22Rv1 (cell line): ENCODE data around the gene UBC.

ENCODE experiments used
- ZFX ChIP-seq: fragments of 450-650 bp; IDR thresholded peaks from 2 replicates; pipeline ENCODE4 v1.6.1; 2017; ENCODE audit warnings: antibody characterized with exemption, borderline replicate concordance
- TF ChIP-seq, protein P1 (sequence below): fragments of 450-650 bp; IDR thresholded peaks from 2 replicates; pipeline ENCODE4 v1.5.1; 2017; ENCODE audit warnings: mild to moderate bottlenecking

DNA sequence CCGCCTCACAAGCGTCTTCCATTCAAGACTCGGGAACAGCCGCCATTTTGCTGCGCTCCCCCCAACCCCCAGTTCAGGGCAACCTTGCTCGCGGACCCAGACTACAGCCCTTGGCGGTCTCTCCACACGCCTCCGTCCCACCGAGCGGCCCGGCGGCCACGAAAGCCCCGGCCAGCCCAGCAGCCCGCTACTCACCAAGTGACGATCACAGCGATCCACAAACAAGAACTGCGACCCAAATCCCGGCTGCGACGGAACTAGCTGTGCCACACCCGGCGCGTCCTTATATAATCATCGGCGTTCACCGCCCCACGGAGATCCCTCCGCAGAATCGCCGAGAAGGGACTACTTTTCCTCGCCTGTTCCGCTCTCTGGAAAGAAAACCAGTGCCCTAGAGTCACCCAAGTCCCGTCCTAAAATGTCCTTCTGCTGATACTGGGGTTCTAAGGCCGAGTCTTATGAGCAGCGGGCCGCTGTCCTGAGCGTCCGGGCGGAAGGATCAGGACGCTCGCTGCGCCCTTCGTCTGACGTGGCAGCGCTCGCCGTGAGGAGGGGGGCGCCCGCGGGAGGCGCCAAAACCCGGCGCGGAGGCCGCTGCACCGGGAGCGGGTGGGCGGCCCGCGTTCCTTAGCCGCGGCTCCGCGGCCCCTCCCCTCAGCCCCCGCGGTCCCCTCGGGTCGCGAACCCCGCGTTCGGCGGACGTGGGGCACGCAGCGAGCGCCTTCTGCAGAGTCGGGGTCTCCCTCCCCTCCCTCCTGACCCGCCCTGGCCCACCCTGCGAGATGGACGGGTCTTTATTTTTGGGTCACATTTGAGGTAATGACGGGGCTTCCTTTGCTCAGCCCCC lies at the start of gene UBC:
- TF ChIP-seq, protein P1, sequence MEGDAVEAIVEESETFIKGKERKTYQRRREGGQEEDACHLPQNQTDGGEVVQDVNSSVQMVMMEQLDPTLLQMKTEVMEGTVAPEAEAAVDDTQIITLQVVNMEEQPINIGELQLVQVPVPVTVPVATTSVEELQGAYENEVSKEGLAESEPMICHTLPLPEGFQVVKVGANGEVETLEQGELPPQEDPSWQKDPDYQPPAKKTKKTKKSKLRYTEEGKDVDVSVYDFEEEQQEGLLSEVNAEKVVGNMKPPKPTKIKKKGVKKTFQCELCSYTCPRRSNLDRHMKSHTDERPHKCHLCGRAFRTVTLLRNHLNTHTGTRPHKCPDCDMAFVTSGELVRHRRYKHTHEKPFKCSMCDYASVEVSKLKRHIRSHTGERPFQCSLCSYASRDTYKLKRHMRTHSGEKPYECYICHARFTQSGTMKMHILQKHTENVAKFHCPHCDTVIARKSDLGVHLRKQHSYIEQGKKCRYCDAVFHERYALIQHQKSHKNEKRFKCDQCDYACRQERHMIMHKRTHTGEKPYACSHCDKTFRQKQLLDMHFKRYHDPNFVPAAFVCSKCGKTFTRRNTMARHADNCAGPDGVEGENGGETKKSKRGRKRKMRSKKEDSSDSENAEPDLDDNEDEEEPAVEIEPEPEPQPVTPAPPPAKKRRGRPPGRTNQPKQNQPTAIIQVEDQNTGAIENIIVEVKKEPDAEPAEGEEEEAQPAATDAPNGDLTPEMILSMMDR = no peak
- TF ChIP-seq ZFX = no peak
